GM19467 (cell line): ENCODE data around the gene BCAS4.
A peak's percentile ranks its signal among the peaks of the same experiment; 100 is the strongest.

ENCODE experiments used
- ATAC-seq: cut with Tn5 transposase; IDR thresholded peaks from one replicate; pipeline ENCODE4 v1.9.1; 2021; ENCODE audit warnings: mild to moderate bottlenecking, moderate library complexity; ENCODE audit not compliant: unreplicated experiment

BCAS4 gene

DNA sequence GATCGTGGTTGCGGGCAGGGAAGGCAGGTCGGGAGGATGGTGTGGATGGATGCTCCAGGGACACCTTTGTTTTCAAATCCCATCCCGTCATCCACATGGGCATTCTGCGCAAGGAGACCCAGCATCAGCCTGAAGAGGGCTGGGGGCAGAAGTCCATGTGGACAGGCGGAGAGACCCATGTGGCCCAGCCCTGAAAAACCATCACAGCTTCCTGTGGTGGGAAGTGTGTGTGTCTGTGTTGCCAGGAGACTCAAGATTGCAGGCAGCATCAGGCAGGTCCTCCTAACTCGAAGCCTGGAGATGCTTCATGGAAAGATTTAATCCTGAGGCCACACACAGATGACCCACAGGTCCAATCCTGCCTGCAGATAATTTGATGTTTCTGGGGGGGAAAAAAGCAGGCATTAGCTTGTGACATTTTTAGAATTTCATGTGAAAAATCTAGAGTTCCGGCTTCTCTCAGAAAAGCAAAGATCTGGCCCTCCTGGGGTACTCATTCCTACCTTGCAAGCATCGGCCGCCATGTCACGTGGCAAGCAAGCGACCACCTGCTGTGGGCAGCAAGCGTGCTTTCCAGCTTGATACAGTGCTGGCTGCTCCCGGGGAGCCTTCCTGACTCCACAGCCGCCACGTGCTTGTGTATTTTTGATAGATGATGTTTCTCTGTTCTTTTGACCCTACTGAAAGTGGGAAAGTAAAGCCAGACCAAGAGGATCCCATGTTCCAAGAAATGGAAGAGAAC is 25.8 kb downstream of the BCAS4 start:
- no peak for ATAC-seq

DNA sequence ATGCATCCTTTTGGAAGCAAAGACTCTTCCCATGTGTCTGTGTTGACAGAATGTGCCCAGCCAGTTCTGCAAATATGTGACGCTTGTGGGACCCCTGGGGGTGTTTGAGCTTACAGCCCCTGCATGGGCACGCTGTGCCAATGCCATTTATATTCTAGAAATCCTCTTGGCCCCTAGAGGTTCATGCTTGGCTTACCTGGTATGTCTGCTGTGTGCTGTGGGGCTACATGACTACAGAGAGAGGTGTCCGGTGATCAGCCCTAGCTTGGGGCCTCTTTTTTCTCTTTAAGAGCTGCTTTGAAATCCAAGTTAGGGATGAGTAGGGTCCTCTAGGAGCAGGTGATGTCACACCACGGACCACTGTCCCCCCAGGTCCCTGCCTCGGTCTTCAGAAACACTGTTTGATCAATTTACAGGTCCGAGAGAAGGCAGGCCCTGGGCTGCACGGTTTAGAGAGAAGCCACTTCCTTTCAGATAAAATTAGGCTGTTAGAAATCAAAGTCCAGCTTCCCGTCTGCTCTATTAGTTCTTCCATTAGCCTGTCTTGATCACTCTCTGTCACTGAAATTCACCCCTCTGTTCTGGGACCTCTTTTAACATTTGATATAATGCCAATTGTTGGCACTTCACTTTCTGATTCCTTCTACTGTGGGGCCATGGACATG is 26.5 kb downstream of the BCAS4 start:
- no peak for ATAC-seq

DNA sequence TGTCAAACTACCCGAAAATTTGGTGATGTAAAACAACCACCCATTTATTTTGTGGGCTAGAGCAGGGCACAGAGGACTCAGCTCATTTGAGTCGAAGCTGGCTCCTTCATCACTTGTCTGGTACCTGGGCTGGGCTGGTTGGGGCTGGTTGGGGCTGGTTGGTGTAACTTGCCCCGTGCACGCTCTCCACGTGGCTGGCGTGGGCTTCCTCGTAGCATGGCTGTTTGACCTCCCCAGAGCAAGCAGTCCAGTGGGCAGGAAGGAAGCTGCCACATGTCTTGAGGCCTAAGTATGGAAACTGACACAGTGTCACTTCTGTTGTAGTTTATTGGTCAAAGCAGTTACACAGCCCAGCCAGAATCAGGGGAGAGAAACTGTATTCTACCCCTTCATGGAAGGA is 27.1 kb downstream of the BCAS4 start:
- ATAC-seq = no peak

DNA sequence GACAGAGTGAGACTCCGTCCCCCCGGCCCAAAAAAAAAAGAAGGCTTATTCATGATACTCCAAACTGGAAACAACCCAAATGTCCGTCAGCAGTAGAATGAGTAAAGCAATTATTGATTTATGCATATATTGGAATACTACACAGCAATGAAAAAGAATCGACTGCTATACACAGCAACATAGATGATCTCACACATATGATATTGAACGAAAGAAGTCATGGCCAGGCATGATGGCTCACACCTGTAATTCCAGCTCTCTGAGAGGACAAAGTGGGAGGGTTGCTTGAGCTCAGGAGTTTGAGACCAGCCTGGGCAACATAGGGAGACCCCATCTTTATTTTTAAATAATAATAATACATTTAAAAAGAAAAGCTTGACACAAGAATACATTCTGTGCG is 28.5 kb downstream of the BCAS4 start:
- ATAC-seq = no peak

GRCh38 chr20:50824137-50824536 is 29.3 kb downstream of the BCAS4 start:
- ATAC-seq = no peak

GRCh38 chr20:50826121-50826520 is 31.3 kb downstream of the BCAS4 start:
- ATAC-seq = no peak

GRCh38 chr20:50828363-50829136 is 33.7 kb downstream of the BCAS4 start:
- ATAC-seq = no peak

- no peak for ATAC-seq
Measured at GRCh38 chr20:50831622-50832021, 36.8 kb downstream of the BCAS4 start.

- no peak for ATAC-seq
Measured at GRCh38 chr20:50834599-50835005, 39.7 kb downstream of the BCAS4 start.

- peak; percentile 73 for ATAC-seq
Measured at GRCh38 chr20:50837532-50838321, 42.9 kb downstream of the BCAS4 start.

- no peak for ATAC-seq
Measured at GRCh38 chr20:50838322-50838625, 43.4 kb downstream of the BCAS4 start.

DNA sequence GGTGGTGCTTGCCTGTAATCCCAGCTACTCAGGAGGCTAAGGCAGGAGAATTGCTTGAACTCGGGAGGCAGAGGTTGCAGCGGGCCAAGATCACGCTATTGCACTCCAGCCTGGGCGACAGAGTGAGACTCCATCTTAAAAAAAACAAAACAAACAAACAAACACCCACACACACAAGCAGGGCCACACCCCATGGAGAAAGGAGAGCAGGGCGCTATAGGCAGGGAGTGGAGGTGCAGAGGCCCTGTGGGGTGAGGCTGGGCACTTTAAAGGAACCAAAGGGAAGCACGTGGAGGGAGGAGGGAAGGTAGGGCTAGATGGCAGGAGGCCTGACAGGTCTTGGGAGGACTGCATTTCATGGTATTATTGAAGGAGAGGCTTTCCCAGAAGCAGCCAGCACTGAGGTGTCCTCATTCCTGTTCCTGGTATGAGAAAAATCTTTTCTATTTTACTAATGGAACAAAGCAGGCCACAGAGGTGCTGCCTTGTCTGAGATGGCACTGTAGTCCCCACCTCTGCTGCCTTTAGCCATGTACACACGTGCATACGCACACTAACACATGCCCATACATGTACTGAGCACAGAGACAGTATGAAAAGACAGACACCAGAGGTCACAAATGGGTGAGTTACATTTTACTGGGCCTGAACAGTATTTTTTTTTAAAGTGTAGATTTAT is 44.0 kb downstream of the BCAS4 start:
- ATAC-seq = no peak

DNA sequence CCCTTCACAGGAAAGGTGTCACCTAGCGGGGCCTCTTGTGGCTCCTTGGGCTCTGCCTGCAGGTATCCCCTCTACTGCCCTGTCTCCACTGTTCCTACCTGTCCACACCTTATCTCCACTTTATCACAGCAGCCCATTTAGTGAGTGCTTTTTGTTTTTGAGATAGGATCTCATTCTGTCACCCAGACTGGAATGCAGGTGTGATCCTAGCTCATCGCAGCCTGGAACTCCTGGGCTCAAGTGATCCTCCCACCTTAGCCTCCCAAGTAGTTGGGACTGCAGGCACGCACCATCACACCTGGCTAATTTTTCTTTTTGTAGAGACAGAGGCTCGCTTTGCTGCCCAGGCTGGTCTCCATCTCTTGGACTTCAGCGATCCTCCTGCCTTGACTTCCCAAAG is 48.0 kb downstream of the BCAS4 start:
- no peak for ATAC-seq

DNA sequence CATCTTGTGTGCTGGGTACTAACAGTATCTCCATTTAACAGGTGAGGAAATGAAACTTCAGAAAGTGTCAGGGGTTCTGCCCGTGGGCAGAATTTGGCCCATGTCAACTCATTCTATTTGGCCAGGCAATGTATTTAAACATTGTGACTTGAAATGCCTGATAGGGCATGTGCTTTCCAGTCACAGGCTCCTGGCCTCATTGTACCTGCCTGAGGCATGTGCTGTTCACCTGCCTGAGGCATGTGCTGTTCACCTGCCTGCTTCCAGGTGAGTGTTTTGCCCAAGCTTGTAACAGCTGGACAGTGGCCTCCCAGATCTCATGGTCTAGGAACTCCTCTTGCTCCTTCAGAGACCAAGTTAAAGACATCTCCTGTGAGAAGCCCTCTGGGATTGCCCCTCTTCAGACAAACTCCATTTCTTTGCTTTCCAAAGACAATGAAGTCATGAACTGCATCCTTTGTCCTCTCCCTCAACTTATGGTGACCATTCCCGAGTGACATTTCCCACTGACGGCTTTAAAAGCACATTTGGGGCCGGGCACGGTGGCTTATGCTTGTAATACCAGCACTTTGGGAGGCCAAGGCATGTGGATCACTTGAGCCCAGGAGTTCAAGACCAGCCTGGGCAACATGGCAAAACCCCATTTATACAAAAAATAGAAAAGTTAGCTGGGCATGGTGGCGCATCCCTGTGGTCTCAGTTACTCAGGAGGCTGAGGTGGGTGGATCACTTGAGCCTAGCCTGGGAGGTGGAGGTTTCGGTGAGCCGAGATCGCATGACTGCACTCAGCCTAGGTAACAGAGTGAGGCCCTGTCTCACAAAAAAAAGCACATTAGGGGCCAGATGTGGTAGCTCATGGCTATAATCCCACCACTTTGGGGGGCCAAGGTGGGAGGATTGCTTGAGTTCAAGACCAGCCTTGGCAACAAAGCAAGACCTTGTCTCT is 48.7 kb downstream of the BCAS4 start:
- no peak for ATAC-seq

DNA sequence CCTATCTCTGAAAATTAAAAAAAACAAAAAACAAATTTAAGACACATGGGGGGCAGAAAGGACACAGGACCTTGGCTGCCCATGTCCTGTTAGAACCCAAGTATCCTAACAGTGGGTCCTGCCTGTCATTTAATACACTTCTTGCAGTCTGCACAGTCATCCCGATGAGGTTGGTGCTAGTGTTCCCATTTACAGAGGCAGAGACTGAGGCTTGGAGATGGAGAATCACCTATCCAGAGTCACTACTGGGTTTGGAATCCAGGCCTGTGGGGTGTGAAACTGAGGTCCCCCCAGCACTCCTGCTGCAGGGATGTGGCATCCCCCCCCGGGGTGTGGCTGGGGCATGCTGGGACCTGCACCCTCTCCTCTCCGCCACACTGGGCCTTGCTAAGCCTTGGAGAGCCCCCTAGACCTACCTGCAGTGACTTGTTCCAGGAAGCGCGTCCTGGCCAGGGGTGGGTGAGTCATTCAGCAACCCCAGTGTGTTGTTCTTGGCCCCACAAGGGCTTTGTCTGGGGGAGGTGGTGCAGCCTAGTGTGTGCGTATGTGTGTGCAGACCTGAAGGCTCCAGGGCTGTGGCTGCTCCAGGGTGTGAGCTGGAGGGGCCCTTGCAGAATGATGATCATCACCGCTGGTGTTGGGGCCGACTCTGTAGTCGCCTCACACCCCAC is 49.7 kb downstream of the BCAS4 start:
- peak; percentile 83 for ATAC-seq

GRCh38 chr20:50845566-50846215 is 50.8 kb downstream of the BCAS4 start:
- no peak for ATAC-seq

DNA sequence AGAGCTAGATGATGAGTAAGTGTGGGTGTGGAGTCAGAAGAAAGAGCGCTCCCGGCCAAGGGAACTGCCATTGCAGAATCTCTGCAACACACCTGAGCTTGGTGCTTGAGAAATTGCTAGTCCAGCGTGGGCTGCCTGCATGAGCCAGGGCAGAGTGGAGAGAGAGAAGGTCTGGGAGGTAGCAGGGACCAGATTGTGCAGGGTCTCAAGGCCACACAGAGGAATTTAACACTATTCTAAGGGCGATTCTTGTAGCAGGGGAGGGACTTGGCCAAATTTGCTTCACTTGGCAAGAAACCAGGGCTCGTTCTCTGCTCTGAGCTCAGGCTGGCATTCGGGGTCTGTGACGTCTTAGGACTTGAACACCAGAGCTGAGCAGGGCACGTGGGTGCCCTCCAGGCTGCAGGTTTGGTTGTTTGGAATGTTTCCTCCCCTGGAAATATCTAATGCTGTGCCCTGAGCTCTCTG is 53.5 kb downstream of the BCAS4 start:
- no peak for ATAC-seq
